GM19372 (cell line): ENCODE results near the gene DHFR.
"Not testable (repeated sequence)": the region's sequence is repeated elsewhere in the genome, so short reads cannot be mapped to it uniquely, and the experiment has no call there.

ENCODE experiments used
- ATAC-seq: cut with Tn5 transposase; IDR thresholded peaks from one replicate; pipeline ENCODE4 v1.9.1; 2021; ENCODE audit warnings: mild to moderate bottlenecking, low read depth, moderate library complexity; ENCODE audit not compliant: unreplicated experiment

Gene DHFR

GRCh38 chr5:80600943-80601693 is 53.7 kb downstream of the DHFR start:
- ATAC-seq: no peak

- ATAC-seq: no peak
Measured at GRCh38 chr5:80597500-80597899, 57.3 kb downstream of the DHFR start.

- no peak for ATAC-seq
Measured at GRCh38 chr5:80594810-80595209, 60.0 kb downstream of the DHFR start.

GRCh38 chr5:80592761-80593160 is 62.0 kb downstream of the DHFR start:
- no peak for ATAC-seq

GRCh38 chr5:80592105-80592504 is 62.7 kb downstream of the DHFR start:
- no peak for ATAC-seq

GRCh38 chr5:80591352-80591751 is 63.4 kb downstream of the DHFR start:
- no peak for ATAC-seq

GRCh38 chr5:80590766-80591165 is 64.0 kb downstream of the DHFR start:
- no peak for ATAC-seq

GRCh38 chr5:80588858-80589540 is 65.8 kb downstream of the DHFR start:
- ATAC-seq: no peak

- no peak for ATAC-seq
Measured at GRCh38 chr5:80584770-80585169, 70.0 kb downstream of the DHFR start.

- not testable (repeated sequence) for ATAC-seq
Measured at GRCh38 chr5:80580291-80580690, 74.5 kb downstream of the DHFR start.

- no peak for ATAC-seq
Measured at GRCh38 chr5:80579050-80579449, 75.7 kb downstream of the DHFR start.

- ATAC-seq: no peak
Measured at GRCh38 chr5:80577707-80578106, 77.1 kb downstream of the DHFR start.

- no peak for ATAC-seq
Measured at GRCh38 chr5:80576383-80576782, 78.4 kb downstream of the DHFR start.
